Activated effector memory CD4-positive, alpha-beta T cell treated with Interleukin-2 at 50 U/mL for 16 hours (primary cell): ENCODE data around the gene AHCTF1.

Source experiments
- DNase-seq: peaks from one replicate; pipeline ENCODE4 v3.0.0-alpha.2; 2020

The AHCTF1 gene

GRCh38 chr1:246795906-246796694 lies 135.6 kb downstream of the AHCTF1 start:
- DNase-seq, result no peak

DNA sequence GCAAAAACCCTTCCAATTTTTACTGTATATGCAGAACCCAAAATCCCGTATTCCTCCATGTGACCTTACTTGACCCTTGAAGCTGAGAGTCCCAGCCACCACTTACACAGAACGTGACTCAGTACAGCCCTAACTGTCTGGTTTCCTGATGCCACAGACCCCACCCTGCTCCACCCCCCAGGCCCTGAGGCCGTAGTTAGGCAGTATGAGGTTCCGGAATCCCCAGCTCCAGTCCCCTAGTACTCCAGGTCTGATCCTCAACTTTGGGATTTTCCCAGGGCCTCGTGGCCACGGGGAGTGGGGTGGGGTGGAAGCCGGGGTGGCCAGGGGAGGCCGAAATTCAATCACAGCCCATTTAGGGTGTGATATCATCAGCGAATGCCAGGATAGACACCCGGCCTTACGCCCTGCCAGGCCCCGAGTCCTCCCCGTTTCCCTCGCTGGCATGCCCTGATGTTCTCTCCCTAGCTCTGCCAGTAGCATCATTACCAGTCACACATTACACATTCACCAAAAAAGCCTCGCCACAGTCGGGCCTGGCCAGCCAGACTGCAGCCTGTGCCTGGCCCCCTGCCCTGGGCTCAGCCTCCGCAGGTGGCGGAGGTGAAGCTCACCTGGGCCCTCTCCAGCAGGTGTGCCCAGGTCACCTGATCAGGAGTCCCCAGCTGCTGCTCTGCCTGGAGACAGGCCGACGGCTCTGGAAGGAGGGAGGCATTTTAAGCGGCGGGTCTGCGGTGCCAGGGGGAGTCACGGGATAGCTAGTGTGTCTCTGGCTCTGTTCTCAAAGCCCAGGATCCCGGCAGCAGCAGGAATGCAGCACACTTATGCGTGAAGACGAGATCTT lies 136.7 kb downstream of the AHCTF1 start:
- DNase-seq, result no peak

- DNase-seq, result no peak
Observed at GRCh38 chr1:246794048-246794827, 137.5 kb downstream of the AHCTF1 start.

DNA sequence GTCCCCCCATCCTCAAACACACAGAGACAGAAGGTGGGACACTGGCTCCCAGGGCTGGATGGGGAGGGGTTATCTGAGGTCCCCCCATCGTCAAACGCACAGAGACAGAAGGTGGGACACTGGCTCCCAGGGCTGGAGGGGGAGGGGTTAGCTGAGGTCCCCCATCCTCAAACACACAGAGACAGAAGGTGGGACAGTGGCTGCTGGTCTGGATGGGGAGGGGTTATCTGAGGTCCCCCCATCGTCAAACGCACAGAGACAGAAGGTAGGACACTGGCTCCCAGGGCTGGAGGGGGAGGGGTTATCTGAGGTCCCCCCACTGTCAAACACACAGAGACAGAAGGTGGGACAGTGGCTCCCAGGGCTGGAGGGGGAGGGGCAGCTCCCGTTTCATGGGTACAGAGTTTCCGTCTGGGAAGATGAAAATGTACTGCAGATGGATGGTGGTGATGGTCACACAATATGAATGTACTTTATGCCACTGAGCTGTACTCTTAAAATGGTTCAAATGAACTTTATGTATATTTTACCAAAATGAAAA lies 138.3 kb downstream of the AHCTF1 start:
- no peak for DNase-seq

DNA sequence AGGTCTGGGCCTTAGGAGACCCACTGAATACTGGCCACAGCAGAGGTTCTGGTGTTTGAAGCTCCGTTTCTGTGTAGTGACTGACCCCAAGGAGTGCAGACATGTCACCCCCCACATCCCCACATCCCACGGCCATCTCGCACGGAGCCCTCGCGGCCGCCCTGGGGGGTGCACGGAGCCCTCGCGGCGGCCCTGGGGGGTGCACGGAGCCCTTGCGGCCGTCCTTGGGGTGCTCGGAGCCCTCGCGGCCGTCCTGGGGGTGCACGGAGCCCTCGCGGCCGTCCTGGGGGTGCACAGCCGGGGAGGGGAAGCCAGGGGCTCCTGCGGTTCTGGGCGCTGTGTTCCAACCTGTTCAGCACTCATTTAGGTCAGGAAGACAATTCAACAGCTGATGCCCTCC lies 139.1 kb downstream of the AHCTF1 start:
- DNase-seq, result no peak

- no peak for DNase-seq
Observed at GRCh38 chr1:246791303-246791918, 140.3 kb downstream of the AHCTF1 start.

- DNase-seq, result no peak
Observed at GRCh38 chr1:246790833-246791232, 140.9 kb downstream of the AHCTF1 start.

DNA sequence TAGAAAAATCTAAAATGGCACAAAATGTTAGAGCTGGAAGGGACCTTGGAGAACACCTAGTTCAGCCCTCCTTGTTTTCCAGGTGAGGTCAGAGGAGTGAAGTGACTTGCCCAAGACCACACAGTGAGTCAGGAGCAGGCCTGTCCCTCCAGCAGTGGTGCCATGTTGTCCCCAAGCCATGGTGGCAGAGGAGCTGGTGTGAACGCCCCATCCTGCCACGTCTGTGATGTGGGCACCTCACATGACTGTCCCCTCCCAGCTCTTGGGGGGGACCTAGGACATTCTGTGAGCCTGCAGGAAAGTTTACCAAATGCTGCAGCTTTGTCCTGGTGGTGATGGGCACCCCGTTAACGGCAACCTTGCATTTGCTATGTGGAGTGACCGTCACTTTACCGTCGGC lies 141.4 kb downstream of the AHCTF1 start:
- DNase-seq, result no peak

GRCh38 chr1:246789454-246790339 lies 142.1 kb downstream of the AHCTF1 start:
- no peak for DNase-seq
